GM23338 (cell line): ENCODE results near the gene GLB1L. TPM values are rescaled to one million over a fixed set of nuclear protein-coding genes. Genes with fewer than 3 reads are reported as not detected.

Source experiments
- ATAC-seq: fragments of 200-7000 bp; cut with Tn5 transposase; 3 replicates; pipeline ENCODE4 v1.9.1; 2020
- DNase-seq: peaks from one replicate; pipeline ENCODE4 v3.0.0-alpha.2; 2015; ENCODE audit warnings: low spot score
- H2AFZ ChIP-seq: fragments of 200-600 bp; sonication (generic); 2 replicates; pipeline ENCODE4 v1.8.0; 2016; ENCODE audit warnings: antibody characterized with exemption, mild to moderate bottlenecking, moderate library complexity
- H3F3A ChIP-seq: fragments of 200-600 bp; sonication (generic); replicated peaks from 2 replicates; pipeline ENCODE4 v1.8.0; 2017; ENCODE audit warnings: antibody characterized with exemption, mixed run types, low read depth
- H3K27ac ChIP-seq: fragments of 200-600 bp; sonication (generic); 2 replicates; pipeline ENCODE4 v1.6.1; 2016; ENCODE audit warnings: low read depth
- H3K27me3 ChIP-seq: fragments of 200-600 bp; sonication (generic); 2 replicates; pipeline ENCODE4 v1.8.0; 2016; ENCODE audit warnings: mild to moderate bottlenecking, mixed run types, moderate library complexity; ENCODE audit not compliant: insufficient read depth
- H3K36me3 ChIP-seq: fragments of 200-600 bp; sonication (generic); 2 replicates; pipeline ENCODE4 v1.8.0; 2016; ENCODE audit warnings: mild to moderate bottlenecking; ENCODE audit not compliant: insufficient read depth
- H3K4me1 ChIP-seq: fragments of 200-600 bp; sonication (generic); 2 replicates; pipeline ENCODE4 v1.8.0; 2016; ENCODE audit warnings: mild to moderate bottlenecking, moderate library complexity; ENCODE audit not compliant: insufficient read depth
- H3K4me2 ChIP-seq: fragments of 200-600 bp; sonication (generic); 2 replicates; pipeline ENCODE4 v1.7.1; 2017; ENCODE audit warnings: mixed run types
- H3K4me3 ChIP-seq: fragments of 200-600 bp; sonication (generic); 2 replicates; pipeline ENCODE4 v1.6.1; 2016; ENCODE audit warnings: mixed run types
- H3K79me2 ChIP-seq: fragments of 200-600 bp; sonication (generic); replicated peaks from 2 replicates; pipeline ENCODE4 v1.8.0; 2017; ENCODE audit warnings: mild to moderate bottlenecking; ENCODE audit not compliant: insufficient read depth
- H3K9me2 ChIP-seq: fragments of 200-600 bp; sonication (generic); 2 replicates; pipeline ENCODE4 v1.8.0; 2017; ENCODE audit not compliant: insufficient read depth
- H4K20me1 ChIP-seq: fragments of 200-600 bp; sonication (generic); replicated peaks from 2 replicates; pipeline ENCODE4 v1.8.0; 2017; ENCODE audit warnings: mild to moderate bottlenecking; ENCODE audit not compliant: insufficient read depth
- H3K27ac Mint-ChIP-seq: 2 replicates; pipeline ENCODE4 v1.8.0; 2020; ENCODE audit warnings: inconsistent platforms, mild to moderate bottlenecking, moderate library complexity, mixed read lengths
- H3K27me3 Mint-ChIP-seq: 3 replicates; pipeline ENCODE4 v1.8.0; 2022; ENCODE audit warnings: low read depth, mild to moderate bottlenecking, moderate library complexity, mixed read lengths, inconsistent platforms; ENCODE audit not compliant: insufficient read depth, poor library complexity
- H3K36me3 Mint-ChIP-seq: 3 replicates; pipeline ENCODE4 v1.8.0; 2021; ENCODE audit warnings: low read depth, mild to moderate bottlenecking, inconsistent platforms, moderate library complexity, mixed read lengths
- H3K4me1 Mint-ChIP-seq: 3 replicates; pipeline ENCODE4 v1.8.0; 2020; ENCODE audit warnings: mild to moderate bottlenecking, inconsistent platforms, mixed read lengths
- H3K4me3 Mint-ChIP-seq: 3 replicates; pipeline ENCODE4 v1.8.0; 2021; ENCODE audit warnings: moderate library complexity, mild to moderate bottlenecking, inconsistent platforms, mixed read lengths
- H3K9me3 Mint-ChIP-seq: 3 replicates; pipeline ENCODE4 v1.8.0; 2020; ENCODE audit warnings: moderate library complexity, mild to moderate bottlenecking, inconsistent platforms, mixed read lengths
- CREB1 ChIP-seq: fragments of 250-450 bp; sonication (Bioruptor Pico); IDR thresholded peaks from 2 replicates; pipeline ENCODE4 v1.5.0; 2020; ENCODE audit warnings: low read depth, mild to moderate bottlenecking, moderate library complexity
- EZH2 ChIP-seq: fragments of 200-600 bp; sonication (generic); IDR thresholded peaks from one replicate; pipeline ENCODE4 v1.8.0; 2017; ENCODE audit warnings: antibody characterized with exemption, mild to moderate bottlenecking, low read depth; ENCODE audit not compliant: unreplicated experiment
- EZH2phosphoT487 ChIP-seq: fragments of 200-600 bp; sonication (generic); IDR thresholded peaks from one replicate; pipeline ENCODE4 v1.8.1; 2018; ENCODE audit warnings: antibody characterized with exemption; ENCODE audit not compliant: unreplicated experiment
- JUNB ChIP-seq: IDR thresholded peaks from one replicate; pipeline ENCODE4 v1.6.1; 2016; ENCODE audit warnings: antibody characterized with exemption; ENCODE audit not compliant: unreplicated experiment
- NANOG ChIP-seq: IDR thresholded peaks from 2 replicates; pipeline ENCODE4 v1.6.1; 2016; ENCODE audit warnings: antibody characterized with exemption, borderline replicate concordance
- POLR2AphosphoS5 ChIP-seq: IDR thresholded peaks from 2 replicates; pipeline ENCODE4 v1.6.1; 2016; ENCODE audit warnings: antibody characterized with exemption, low read depth
- REST ChIP-seq: IDR thresholded peaks from one replicate; pipeline ENCODE4 v1.6.1; 2018; ENCODE audit warnings: antibody characterized with exemption; ENCODE audit not compliant: unreplicated experiment
- STAT1 ChIP-seq: IDR thresholded peaks from one replicate; pipeline ENCODE4 v1.6.1; 2016; ENCODE audit warnings: antibody characterized with exemption; ENCODE audit not compliant: unreplicated experiment
- ZNF114 ChIP-seq: fragments of 250-450 bp; sonication (Bioruptor Pico); IDR thresholded peaks from 2 replicates; pipeline ENCODE4 v1.5.0; 2020; ENCODE audit warnings: mild to moderate bottlenecking, moderate library complexity
- ZNF462 ChIP-seq: fragments of 250-450 bp; sonication (Bioruptor Pico); IDR thresholded peaks from 2 replicates; pipeline ENCODE4 v1.5.0; 2020; ENCODE audit warnings: mild to moderate bottlenecking, moderate library complexity
- polyA plus RNA-seq: library from polyadenylated mRNA; unstranded; fragments of >200 nt; fragmentation: Nextera tagmentation; extraction: Ambion mirVana; gene quantifications from 2 replicates; pipeline ENCODE4 v1.2.1, GENCODE V29; 2016
- total RNA-seq: library from RNA; depleted of rRNA; stranded (reverse); fragments of >200 nt; shearing (Covaris generic); gene quantifications from 2 replicates; pipeline ENCODE4 v1.2.3, GENCODE V29; 2014

The GLB1L gene
- total and polyA plus RNA-seq, 2 experiments from 2014 or later = 1.7 to 5.4 TPM

DNA sequence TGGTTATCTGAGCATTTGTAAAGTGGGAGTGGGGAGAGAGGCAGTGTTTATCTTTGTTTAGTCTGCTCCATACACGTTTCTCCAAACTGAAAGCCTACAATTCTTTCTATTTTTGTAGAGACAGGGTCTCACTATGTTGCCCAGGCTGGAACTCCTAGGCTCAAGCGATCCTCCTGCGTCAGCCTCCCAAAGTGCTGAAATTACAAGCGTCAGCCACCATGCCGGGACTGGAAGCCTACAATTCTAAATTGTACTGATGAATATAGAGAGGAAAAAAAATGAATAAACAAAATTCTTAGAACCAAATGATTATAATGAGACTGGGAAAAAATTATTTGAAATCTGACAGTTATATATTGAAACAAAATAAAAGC, 40.1 kb downstream of the GLB1L start:
- Histone ChIP-seq H3K79me2 (no peaks in the 10 kb centered on the region), H2AFZ (no peak overlapping the region), H3K4me1 (peaks cover 15% of the 10 kb centered on the region), H3K9me2 (no peaks in the 10 kb centered on the region), H3K36me3 (no peaks in the 10 kb centered on the region; the same call in 1 of the 2 replicates), H4K20me1 (no peaks in the 10 kb centered on the region; the same call in 1 of the 2 replicates), H3K4me2 (no peak overlapping the region), H3K4me3 (no peak overlapping the region), H3K27ac (no peak overlapping the region), H3K27me3 (no peaks in the 10 kb centered on the region), H3F3A (peaks cover 15% of the 10 kb centered on the region; the same call in 1 of the 2 replicates)
- Mint-ChIP-seq H3K36me3 (peaks cover 16% of the 10 kb centered on the region; the same call in 2 of the 3 replicates), H3K27ac (no peak overlapping the region), H3K9me3 (peaks cover 9% of the 10 kb centered on the region; the same call in 2 of the 3 replicates), H3K4me3 (peak overlapping the region; percentile 88; the same call in 1 of the 3 replicates), H3K4me1 (peaks cover 15% of the 10 kb centered on the region; the same call in 2 of the 3 replicates), H3K27me3 (peaks cover 10% of the 10 kb centered on the region)
- no peak for TF ChIP-seq ZNF114 (CRISPR knock-in tag)
- ATAC-seq = no peak
- no peak for DNase-seq

DNA sequence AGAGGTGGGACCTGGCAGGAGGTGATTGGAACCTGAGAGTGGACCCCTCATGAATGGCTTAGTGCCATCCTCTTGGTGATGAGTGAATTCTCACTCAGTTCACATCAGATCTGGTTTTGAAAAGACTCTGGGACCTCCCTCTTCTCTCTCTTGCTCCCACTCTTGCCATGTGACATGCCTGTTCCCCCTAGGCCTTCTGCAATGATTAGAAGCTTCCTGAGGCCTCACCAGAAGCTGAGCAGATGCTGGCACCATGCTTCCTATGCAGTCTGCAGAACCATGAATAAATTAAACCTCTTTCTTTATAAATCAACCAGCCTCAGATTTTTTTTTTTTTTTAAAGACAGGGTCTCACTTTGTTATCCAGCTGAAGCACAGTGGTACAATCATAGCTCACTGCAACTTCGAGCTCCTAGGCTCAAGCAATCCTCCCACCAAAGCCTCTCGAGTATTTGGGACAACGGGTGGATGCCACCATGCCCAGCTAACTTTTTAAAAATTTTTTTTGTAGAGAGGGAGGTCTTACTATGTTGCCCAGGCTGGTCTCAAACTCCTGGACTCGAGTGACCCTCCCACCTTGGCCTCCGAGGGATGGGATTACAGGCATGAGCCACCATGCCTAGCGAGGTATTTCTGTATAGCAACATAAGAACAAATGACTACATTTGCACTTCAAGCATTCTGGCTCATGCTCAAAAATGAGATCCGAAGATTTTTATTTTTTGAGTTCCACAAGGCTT, 40.6 kb downstream of the GLB1L start:
- Histone ChIP-seq H3K27me3 (no peaks in the 10 kb centered on the region), H3K79me2 (no peaks in the 10 kb centered on the region), H3K4me1 (peaks cover 15% of the 10 kb centered on the region), H3K9me2 (no peaks in the 10 kb centered on the region), H3K27ac (no peak overlapping the region), H4K20me1 (no peaks in the 10 kb centered on the region; the same call in 1 of the 2 replicates), H3K4me3 (no peak overlapping the region), H3K4me2 (no peak overlapping the region), H2AFZ (no peak overlapping the region), H3F3A (peaks cover 15% of the 10 kb centered on the region; the same call in 1 of the 2 replicates), H3K36me3 (no peaks in the 10 kb centered on the region; the same call in 1 of the 2 replicates)
- Mint-ChIP-seq H3K9me3 (peaks cover 9% of the 10 kb centered on the region; the same call in 2 of the 3 replicates), H3K36me3 (peaks cover 11% of the 10 kb centered on the region; the same call in 2 of the 3 replicates), H3K4me1 (peaks cover 15% of the 10 kb centered on the region; the same call in 2 of the 3 replicates), H3K27ac (no peak overlapping the region), H3K4me3 (no peak overlapping the region), H3K27me3 (peaks cover 10% of the 10 kb centered on the region)
- ATAC-seq (no peak), DNase-seq (no peak)
- no peak for TF ChIP-seq ZNF462
- no peak for TF ChIP-seq STAT1
- no peak for TF ChIP-seq NANOG
- TF ChIP-seq CREB1 (CRISPR knock-in tag) = no peak
- no peak for TF ChIP-seq EZH2phosphoT487
- TF ChIP-seq POLR2AphosphoS5 = no peak
- TF ChIP-seq REST = no peak
- no peak for TF ChIP-seq EZH2
- no peak for TF ChIP-seq JUNB
- TF ChIP-seq ZNF114 (CRISPR knock-in tag) = no peak
